Cardiac fibroblast (primary cell): ENCODE results near the gene FAM210A.

Source experiments
- DNase-seq, 2 donors: peaks; one replicate each; pipeline versions ENCODE4 v3.0.0 to v3.0.0-alpha.2; 2010; ENCODE audit warnings: low read depth in 2 of 2
- H3K4me3 ChIP-seq, 2 donors: replicated peaks in 1 of 2; 1 replicate in 1 of 2; 2 replicates in 1 of 2; pipeline ENCODE4 v1.5.1; 2011; ENCODE audit warnings: low read depth in 2 of 2, low read length in 2 of 2, mild to moderate bottlenecking in 2 of 2, moderate library complexity in 1 of 2
- CTCF ChIP-seq: IDR thresholded peaks from one replicate; pipeline ENCODE4 v1.5.1; 2011; ENCODE audit warnings: low read depth, mild to moderate bottlenecking, low read length, inconsistent platforms

The FAM210A gene

GRCh38 chr18:13616041-13616440 lies 110.3 kb downstream of the FAM210A start:
- DNase-seq: no peak
- TF ChIP-seq CTCF: no peak
- no peak overlapping the region for H3K4me3 ChIP-seq

- no peak for TF ChIP-seq CTCF
- no peak overlapping the region for H3K4me3 ChIP-seq
- DNase-seq: no peak
These were observed 110.9 kb downstream of the FAM210A start for GRCh38 chr18:13615432-13615861.

GRCh38 chr18:13614641-13615288 lies 111.6 kb downstream of the FAM210A start:
- no peak overlapping the region for H3K4me3 ChIP-seq
- no peak for DNase-seq
- no peak for TF ChIP-seq CTCF

- H3K4me3 ChIP-seq: no peak overlapping the region
These were observed 112.5 kb downstream of the FAM210A start for GRCh38 chr18:13613591-13614501.

More at GRCh38 chr18:13613591-13614501, 112.5 kb downstream of the FAM210A start:
- DNase-seq: no peak
- TF ChIP-seq CTCF: no peak
